Measurements from ENCODE around the gene PSMB7.

DNA sequence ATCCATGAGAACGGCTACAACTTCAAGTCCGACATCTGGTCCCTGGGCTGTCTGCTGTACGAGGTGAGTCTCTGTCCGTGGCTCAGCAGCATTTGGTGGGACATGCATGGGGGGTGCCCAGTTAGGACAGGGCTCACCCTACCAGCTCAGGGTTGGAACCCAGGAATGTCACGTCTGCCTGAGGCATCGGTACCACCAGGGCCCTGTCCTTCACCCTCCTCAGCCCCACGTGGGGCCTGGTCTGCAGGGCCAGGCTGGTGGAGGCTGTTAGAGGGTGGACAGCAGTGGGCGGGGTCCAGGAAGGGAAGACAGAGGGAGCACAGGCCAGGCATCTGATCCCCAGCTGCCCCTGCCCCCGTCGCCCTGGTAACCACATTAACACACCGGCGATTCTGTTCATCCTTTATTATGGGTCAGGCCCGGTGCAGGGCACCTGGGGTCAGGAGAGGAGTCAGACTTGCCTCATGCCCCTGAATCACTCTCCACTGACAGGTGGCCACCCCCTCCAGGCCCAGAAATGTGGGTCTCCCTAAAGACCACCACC is 75.6 kb downstream of the PSMB7 start:
- TF ChIP-seq EP300 (IDR thresholded peaks at IDR 0.05) (no peak), POLR2A (IDR thresholded peaks at IDR 0.05) (no peak), POLR2AphosphoS5 (IDR thresholded peaks at IDR 0.05) (no peak)
- TF ChIP-seq, protein P1, sequence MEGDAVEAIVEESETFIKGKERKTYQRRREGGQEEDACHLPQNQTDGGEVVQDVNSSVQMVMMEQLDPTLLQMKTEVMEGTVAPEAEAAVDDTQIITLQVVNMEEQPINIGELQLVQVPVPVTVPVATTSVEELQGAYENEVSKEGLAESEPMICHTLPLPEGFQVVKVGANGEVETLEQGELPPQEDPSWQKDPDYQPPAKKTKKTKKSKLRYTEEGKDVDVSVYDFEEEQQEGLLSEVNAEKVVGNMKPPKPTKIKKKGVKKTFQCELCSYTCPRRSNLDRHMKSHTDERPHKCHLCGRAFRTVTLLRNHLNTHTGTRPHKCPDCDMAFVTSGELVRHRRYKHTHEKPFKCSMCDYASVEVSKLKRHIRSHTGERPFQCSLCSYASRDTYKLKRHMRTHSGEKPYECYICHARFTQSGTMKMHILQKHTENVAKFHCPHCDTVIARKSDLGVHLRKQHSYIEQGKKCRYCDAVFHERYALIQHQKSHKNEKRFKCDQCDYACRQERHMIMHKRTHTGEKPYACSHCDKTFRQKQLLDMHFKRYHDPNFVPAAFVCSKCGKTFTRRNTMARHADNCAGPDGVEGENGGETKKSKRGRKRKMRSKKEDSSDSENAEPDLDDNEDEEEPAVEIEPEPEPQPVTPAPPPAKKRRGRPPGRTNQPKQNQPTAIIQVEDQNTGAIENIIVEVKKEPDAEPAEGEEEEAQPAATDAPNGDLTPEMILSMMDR (IDR thresholded peaks at IDR 0.05): no peak
